Endothelial cell of umbilical vein (primary cell): ENCODE results near the gene SUGCT.

Experiments
- EZH2 ChIP-seq: IDR thresholded peaks from 2 replicates; pipeline ENCODE4 v1.6.1; 2012; ENCODE audit warnings: borderline replicate concordance, low read depth, mild to moderate bottlenecking, moderate library complexity, low read length, inconsistent platforms; ENCODE audit not compliant: severe bottlenecking
- GATA2 ChIP-seq: IDR thresholded peaks from 2 replicates; pipeline ENCODE4 v1.7.0; 2011; ENCODE audit warnings: low read depth, mild to moderate bottlenecking, moderate library complexity, mixed read lengths, low read length; ENCODE audit not compliant: insufficient read length, insufficient read depth
- JUN ChIP-seq: IDR thresholded peaks from 2 replicates; pipeline ENCODE4 v1.6.1; 2011; ENCODE audit warnings: borderline replicate concordance, low read depth; ENCODE audit not compliant: insufficient read length, insufficient read depth
- MYC ChIP-seq: IDR thresholded peaks from one replicate; pipeline ENCODE4 v1.6.1; 2011; ENCODE audit warnings: mild to moderate bottlenecking, low read depth, low read length
- POLR2A ChIP-seq: IDR thresholded peaks from 2 replicates; pipeline ENCODE4 v1.6.1; 2012; ENCODE audit warnings: low read depth, mild to moderate bottlenecking, control low read depth, low read length
- POLR2AphosphoS5 ChIP-seq: IDR thresholded peaks from 2 replicates; pipeline ENCODE4 v1.6.1; 2012; ENCODE audit warnings: low read depth, mild to moderate bottlenecking, control low read depth, low read length, moderate library complexity; ENCODE audit not compliant: insufficient read depth
- TF ChIP-seq, protein P1 (sequence below), 2 donors: IDR thresholded peaks; 1 replicate in 1 of 2; 2 replicates in 1 of 2; pipeline ENCODE4 v1.5.1; 2011; ENCODE audit warnings: low read length in 2 of 2, mild to moderate bottlenecking in 2 of 2, moderate library complexity in 2 of 2, control low read depth in 1 of 2, inconsistent platforms in 1 of 2, low read depth in 1 of 2; ENCODE audit not compliant: insufficient read depth in 1 of 2; ENCODE audit errors: extremely low read depth in 1 of 2
- TF ChIP-seq, protein P2 (sequence below): IDR thresholded peaks from 2 replicates; pipeline ENCODE4 v1.6.1; 2011; ENCODE audit not compliant: insufficient read depth, insufficient read length

- TF ChIP-seq, protein P1, sequence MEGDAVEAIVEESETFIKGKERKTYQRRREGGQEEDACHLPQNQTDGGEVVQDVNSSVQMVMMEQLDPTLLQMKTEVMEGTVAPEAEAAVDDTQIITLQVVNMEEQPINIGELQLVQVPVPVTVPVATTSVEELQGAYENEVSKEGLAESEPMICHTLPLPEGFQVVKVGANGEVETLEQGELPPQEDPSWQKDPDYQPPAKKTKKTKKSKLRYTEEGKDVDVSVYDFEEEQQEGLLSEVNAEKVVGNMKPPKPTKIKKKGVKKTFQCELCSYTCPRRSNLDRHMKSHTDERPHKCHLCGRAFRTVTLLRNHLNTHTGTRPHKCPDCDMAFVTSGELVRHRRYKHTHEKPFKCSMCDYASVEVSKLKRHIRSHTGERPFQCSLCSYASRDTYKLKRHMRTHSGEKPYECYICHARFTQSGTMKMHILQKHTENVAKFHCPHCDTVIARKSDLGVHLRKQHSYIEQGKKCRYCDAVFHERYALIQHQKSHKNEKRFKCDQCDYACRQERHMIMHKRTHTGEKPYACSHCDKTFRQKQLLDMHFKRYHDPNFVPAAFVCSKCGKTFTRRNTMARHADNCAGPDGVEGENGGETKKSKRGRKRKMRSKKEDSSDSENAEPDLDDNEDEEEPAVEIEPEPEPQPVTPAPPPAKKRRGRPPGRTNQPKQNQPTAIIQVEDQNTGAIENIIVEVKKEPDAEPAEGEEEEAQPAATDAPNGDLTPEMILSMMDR (IDR thresholded peaks at IDR 0.05; ENCODE audit: extremely low read depth in 1 of 2, insufficient read depth in 1 of 2, low read depth in 1 of 2, low read length in 2 of 2) = no peak
- TF ChIP-seq POLR2AphosphoS5 = no peak
- TF ChIP-seq POLR2A = no peak
- no peak for TF ChIP-seq MYC
- TF ChIP-seq, protein P2, sequence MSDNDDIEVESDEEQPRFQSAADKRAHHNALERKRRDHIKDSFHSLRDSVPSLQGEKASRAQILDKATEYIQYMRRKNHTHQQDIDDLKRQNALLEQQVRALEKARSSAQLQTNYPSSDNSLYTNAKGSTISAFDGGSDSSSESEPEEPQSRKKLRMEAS = no peak
- no peak for TF ChIP-seq GATA2
- TF ChIP-seq JUN = no peak
- TF ChIP-seq EZH2 = no peak
Measured at GRCh38 chr7:40654171-40654570, 519.4 kb downstream of the SUGCT start.
